Endometrial microvascular endothelial cells (primary cell): ENCODE results near the gene PCDHA6. TPM values are rescaled to one million over a fixed set of nuclear protein-coding genes. Genes with fewer than 3 reads are reported as not detected.
"Not testable (repeated sequence)": the region's sequence is repeated elsewhere in the genome, so short reads cannot be mapped to it uniquely, and the experiment has no call there.

Experiments used
- in situ Hi-C: cut with HindIII; loops from 2 replicates; pipeline ENCODE4 v1.10.0; 2017; ENCODE audit warnings: low sequenced_read_pairs, low pct_unique_long_range_greater_than_20kb; ENCODE audit errors: inconsistent ontology term
- total RNA-seq: library from RNA; depleted of rRNA; stranded (reverse); fragments of >200 nt; gene quantifications from one replicate; pipeline ENCODE4 v1.2.3, GENCODE V29; 2015; ENCODE audit errors: inconsistent ontology term

PCDHA6 gene
- total RNA-seq, 1 donor from 2014 or later = not detected

DNA sequence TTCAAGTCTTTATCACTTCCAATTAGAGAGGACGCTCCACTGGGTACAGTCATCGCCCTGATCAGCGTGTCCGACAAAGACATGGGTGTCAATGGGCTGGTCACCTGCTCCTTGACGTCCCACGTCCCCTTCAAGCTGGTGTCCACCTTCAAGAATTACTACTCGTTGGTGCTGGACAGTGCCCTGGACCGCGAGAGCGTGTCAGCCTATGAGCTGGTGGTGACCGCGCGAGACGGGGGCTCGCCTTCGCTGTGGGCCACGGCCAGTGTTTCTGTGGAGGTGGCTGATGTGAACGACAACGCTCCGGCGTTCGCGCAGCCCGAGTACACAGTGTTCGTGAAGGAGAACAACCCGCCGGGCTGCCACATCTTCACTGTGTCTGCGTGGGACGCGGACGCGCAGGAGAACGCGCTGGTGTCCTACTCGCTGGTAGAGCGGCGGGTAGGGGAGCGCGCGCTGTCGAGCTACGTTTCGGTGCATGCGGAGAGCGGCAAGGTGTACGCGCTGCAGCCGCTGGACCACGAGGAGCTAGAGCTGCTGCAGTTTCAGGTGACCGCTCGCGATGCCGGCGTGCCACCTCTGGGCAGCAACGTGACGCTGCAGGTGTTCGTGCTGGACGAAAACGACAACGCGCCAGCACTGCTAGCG, 19.4 kb upstream of the PCDHA6 start:
- in situ Hi-C loops = not testable (repeated sequence)

DNA sequence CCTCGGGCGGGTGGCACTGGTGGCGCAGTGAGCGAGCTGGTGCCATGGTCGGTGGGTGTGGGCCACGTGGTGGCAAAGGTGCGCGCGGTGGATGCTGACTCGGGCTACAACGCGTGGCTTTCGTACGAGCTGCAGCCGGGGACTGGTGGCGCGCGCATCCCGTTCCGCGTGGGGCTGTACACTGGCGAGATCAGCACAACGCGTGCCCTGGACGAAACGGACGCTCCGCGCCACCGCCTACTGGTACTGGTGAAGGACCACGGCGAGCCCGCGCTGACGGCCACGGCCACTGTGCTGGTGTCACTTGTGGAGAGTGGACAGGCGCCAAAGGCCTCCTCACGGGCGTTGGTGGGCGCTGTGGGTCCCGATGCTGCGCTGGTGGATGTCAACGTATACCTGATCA, 18.9 kb upstream of the PCDHA6 start:
- in situ Hi-C loops = no loop called here

DNA sequence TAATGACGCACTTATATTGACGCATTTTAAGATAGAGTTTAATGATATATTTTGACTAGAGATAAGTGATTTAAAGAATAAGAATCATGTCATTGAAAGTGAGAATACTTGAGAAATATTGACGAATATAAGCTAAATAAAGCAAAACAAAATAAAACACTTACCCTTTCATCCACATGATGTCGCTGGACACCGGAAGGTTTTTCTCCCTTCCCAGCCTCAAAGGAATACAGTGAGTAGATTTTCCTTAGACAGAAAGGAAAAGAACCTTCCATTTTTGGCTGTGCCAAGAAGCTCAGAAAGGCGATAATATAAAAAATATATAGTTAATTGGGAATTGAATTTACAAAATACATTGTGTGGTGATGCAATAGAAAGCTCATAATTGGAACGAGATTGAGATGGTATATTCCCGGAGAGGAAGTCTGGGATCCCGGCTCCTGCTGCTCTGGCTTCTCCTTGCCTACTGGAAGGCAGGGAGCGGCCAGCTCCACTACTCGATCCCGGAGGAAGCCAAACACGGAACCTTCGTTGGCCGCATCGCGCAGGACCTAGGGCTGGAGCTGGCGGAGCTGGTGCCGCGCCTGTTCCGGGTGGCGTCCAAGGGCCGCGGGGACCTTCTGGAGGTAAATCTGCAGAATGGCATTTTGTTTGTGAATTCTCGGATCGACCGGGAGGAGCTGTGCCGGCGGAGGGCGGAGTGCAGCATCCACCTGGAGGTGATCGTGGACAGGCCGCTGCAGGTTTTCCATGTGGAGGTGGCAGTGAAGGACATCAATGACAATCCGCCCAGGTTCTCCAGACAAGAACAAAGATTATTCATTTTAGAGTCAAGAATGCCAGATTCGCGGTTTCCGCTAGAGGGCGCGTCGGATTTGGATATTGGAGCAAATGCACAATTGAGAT, 6.1 kb upstream of the PCDHA6 start, which contains the start of gene PCDHA5:
PCDHA5 (plus strand) TSS at position 239 of the 906 bp plus-strand sequence.
- in situ Hi-C loops = no loop called here

DNA sequence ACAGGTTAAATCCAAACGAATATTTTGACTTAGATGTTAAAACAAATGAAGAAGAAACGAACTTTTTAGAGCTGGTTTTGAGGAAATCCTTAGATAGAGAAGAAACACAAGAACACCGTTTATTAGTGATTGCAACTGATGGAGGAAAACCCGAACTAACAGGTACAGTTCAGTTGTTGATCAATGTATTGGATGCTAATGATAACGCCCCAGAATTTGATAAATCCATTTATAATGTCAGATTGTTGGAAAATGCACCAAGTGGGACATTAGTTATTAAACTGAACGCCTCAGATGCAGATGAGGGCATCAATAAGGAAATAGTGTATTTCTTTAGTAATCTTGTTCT, 5.5 kb upstream of the PCDHA6 start:
- in situ Hi-C loops = no loop called here

DNA sequence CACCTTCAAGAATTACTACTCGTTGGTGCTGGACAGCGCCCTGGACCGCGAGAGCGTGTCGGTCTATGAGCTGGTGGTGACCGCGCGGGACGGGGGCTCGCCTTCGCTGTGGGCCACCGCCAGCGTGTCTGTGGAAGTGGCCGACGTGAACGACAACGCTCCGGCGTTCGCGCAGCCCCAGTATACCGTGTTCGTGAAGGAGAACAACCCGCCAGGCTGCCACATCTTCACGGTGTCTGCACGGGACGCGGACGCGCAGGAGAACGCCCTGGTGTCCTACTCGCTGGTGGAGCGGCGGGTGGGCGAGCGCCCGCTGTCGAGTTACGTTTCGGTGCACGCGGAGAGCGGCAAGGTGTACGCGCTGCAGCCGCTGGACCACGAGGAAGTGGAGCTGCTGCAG, 4.8 kb upstream of the PCDHA6 start:
- in situ Hi-C loops = not testable (repeated sequence)

DNA sequence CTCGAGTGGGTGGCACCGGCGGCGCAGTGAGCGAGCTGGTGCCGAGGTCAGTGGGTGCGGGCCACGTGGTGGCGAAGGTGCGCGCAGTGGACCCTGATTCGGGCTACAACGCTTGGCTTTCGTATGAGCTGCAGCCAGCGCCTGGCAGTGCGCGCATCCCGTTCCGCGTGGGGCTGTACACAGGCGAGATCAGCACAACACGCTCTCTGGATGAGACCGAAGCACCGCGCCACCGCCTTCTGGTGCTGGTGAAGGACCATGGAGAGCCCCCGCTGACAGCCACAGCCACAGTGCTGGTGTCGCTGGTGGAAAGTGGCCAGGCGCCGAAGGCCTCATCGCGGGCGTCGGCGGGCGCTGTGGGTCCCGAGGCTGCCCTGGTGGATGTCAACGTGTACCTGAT, 4.3 kb upstream of the PCDHA6 start:
- in situ Hi-C loops = no loop called here

DNA sequence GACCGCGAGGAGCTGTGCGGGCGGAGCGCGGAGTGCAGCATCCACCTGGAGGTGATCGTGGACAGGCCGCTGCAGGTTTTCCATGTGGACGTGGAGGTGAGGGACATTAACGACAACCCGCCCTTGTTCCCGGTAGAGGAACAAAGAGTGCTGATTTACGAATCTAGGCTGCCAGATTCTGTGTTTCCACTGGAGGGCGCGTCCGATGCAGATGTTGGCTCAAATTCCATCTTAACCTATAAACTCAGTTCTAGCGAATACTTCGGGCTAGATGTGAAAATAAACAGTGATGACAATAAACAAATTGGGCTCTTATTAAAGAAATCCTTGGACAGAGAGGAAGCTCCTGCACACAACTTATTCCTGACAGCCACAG, 590 bp downstream of the PCDHA6 start:
- in situ Hi-C loops = no loop called here

DNA sequence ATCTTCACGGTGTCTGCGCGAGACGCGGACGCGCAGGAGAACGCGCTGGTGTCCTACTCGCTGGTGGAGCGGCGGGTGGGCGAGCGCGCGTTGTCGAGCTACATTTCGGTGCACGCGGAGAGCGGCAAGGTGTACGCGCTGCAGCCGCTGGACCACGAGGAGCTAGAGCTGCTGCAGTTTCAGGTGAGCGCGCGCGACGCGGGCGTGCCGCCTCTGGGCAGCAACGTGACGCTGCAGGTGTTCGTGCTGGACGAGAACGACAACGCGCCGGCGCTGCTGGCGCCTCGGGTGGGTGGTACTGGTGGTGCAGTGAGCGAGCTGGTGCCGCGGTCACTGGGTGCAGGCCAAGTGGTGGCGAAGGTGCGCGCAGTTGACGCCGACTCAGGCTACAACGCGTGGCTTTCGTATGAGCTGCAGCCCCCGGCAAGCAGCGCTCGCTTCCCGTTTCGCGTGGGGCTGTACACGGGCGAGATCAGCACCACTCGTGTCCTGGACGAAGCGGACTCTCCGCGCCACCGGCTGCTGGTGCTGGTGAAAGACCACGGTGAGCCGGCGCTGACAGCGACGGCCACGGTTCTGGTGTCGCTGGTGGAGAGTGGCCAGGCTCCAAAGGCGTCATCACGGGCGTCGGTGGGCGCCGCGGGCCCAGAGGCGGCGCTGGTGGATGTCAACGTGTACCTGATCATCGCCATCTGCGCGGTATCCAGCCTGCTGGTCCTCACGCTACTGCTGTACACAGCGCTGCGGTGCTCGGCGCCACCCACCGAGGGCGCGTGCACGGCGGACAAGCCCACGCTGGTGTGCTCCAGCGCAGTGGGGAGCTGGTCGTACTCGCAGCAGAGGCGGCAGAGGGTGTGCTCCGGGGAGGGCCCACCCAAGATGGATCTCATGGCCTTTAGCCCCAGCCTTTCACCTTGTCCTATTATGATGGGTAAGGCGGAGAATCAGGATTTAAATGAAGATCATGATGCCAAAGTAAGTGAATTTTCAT, 2.0 kb downstream of the PCDHA6 start:
- in situ Hi-C loops = not testable (repeated sequence)

DNA sequence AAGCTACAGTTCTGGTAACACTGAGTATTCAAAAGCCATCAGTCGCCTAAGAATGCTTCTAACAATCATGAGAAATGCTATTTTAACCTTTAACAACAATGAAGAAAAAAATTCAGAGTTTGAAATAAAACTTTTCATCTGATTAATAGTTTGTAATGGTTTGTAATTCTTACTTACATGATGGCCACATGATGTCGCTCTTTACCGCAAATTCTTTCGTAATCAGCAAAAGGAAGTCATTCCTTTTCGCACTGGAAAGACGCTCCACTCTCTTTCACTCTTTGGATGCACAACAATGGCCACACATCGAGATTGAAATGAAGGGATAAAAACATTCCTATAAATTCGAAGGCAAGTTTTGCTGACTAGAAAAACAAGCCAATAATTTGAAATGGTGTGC, 6.2 kb downstream of the PCDHA6 start, which contains the start of gene PCDHA7:
PCDHA7 (plus strand) TSS at position 277 of the 400 bp plus-strand sequence; CDS start at position 392, 115 bp downstream.
- in situ Hi-C loops = no loop called here

DNA sequence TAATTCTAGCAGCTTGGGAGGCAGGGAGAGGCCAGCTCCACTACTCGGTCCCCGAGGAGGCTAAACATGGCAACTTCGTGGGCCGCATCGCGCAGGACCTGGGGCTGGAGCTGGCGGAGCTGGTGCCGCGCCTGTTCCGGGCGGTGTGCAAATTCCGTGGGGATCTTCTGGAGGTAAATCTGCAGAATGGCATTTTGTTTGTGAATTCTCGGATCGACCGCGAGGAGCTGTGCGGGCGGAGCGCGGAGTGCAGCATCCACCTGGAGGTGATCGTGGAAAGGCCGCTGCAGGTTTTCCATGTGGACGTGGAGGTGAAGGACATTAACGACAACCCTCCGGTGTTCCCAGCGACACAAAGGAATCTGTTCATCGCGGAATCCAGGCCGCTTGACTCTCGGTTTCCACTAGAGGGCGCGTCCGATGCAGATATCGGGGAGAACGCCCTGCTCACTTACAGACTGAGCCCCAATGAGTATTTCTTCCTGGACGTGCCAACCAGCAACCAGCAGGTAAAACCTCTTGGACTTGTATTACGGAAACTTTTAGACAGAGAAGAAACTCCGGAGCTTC, 6.8 kb downstream of the PCDHA6 start:
- in situ Hi-C loops = not testable (repeated sequence)

DNA sequence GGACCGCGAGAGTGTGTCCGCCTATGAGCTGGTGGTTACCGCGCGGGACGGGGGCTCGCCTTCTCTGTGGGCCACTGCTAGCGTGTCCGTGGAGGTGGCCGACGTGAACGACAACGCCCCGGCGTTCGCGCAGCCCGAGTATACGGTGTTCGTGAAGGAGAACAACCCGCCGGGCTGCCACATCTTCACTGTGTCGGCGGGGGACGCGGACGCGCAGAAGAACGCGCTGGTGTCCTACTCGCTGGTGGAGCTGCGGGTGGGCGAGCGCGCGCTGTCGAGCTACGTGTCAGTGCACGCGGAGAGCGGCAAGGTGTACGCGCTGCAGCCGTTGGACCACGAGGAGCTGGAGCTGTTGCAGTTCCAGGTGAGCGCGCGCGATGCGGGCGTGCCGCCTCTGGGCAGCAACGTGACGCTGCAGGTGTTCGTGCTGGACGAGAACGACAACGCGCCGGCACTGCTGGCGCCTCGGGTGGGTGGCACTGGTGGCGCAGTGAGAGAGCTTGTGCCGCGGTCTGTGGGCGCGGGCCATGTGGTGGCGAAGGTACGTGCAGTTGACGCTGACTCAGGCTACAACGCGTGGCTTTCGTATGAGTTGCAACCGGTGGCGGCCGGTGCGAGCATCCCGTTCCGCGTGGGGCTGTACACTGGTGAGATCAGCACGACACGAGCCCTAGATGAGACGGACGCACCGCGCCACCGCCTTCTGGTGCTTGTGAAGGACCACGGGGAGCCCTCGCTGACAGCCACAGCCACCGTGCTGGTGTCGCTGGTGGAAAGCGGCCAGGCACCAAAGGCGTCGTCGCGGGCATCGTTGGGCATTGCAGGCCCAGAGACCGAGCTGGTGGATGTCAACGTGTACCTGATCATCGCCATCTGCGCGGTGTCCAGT, 8.1 kb downstream of the PCDHA6 start:
- in situ Hi-C loops = no loop called here

DNA sequence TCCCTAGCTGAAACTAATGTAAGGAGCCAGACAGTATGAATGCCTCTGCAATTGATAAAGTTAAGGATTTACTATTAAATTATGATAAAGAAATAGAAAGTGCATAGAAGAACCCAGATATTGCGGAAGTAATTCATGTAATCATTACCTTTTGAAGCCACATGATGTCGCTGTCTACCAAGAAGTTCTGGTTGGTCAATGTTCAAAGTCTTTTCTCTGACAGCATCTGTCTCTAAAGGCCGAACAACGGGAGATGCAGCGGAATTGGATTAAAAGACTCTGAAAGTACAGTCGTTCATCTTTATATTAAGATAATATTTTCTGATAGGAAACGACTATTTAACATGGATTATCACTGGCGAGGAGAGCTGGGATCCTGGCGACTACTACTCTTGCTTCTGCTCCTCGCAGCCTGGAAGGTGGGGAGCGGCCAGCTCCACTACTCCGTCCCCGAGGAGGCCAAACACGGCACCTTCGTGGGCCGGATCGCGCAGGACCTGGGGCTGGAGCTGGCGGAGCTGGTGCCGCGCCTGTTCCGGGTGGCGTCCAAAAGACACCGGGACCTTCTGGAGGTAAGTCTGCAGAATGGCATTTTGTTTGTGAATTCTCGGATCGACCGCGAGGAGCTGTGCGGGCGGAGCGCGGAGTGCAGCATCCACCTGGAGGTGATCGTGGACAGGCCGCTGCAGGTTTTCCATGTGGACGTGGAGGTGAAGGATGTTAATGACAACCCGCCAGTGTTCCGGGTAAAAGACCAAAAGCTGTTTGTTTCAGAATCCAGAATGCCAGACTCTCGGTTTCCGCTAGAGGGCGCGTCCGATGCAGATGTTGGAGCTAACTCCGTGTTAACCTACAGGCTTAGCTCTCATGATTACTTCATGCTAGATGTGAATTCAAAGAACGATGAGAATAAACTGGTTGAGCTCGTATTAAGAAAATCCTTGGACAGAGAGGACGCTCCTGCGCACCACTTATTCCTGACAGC, 13.5 kb downstream of the PCDHA6 start, which contains the start of gene PCDHA8:
PCDHA8 (plus strand) TSS at position 210 of the 985 bp plus-strand sequence; CDS start at position 345, 135 bp downstream.
- in situ Hi-C loops = no loop called here

DNA sequence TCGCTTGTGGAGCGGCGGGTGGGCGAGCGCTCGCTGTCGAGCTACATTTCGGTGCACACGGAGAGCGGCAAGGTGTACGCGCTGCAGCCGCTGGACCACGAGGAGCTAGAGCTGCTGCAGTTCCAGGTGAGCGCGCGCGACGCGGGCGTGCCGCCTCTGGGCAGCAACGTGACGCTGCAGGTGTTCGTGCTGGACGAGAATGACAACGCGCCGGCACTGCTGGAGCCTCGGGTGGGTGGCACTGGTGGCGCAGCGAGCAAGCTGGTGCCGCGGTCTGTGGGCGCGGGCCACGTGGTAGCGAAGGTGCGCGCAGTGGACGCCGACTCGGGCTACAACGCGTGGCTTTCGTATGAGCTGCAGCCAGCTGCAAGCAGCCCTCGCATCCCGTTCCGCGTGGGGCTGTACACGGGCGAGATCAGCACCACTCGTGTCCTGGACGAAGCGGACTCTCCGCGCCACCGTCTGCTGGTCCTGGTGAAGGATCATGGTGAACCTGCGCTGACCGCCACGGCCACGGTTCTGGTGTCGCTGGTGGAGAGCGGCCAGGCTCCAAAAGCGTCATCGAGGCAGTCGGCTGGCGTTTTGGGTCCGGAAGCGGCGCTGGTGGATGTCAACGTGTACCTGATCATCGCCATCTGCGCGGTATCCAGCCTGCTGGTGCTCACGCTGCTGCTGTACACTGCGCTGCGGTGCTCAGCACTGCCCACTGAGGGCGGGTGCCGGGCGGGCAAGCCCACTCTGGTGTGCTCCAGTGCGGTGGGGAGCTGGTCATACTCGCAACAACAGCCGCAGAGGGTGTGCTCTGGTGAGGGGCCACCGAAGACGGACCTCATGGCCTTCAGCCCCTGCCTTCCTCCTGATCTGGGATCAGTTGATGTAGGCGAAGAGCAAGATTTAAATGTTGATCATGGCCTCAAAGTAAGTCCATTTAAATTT, 15.3 kb downstream of the PCDHA6 start:
- in situ Hi-C loops = no loop called here

DNA sequence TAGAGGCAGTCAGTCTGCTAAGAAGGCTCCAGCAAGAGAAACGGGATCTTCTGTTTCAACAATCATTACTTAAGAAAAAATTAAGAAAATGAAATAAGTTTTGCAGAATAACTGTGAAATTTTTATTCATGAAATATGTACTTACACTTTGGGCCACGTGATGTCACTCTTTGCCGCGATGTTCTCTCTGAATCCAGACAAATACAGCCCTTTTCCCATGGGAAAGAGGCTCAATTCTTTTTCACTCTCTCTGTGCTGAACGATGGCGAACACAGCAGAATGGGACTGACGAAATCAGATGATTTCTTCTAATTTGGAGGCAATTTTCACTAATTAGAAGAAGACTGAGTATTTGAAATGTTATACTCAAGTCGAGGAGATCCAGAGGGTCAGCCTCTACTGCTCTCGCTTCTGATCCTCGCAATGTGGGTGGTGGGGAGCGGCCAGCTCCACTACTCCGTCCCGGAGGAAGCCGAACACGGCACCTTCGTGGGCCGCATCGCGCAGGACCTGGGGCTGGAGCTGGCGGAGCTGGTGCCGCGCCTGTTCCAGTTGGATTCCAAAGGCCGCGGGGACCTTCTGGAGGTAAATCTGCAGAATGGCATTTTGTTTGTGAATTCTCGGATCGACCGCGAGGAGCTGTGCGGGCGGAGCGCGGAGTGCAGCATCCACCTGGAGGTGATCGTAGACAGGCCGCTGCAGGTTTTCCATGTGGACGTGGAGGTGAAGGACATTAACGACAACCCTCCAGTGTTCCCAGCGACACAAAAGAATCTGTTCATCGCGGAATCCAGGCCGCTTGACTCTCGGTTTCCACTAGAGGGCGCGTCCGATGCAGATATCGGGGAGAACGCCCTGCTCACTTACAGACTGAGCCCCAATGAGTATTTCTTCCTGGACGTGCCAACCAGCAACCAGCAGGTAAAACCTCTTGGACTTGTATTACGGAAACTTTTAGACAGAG, 20.7 kb downstream of the PCDHA6 start, which contains the start of gene PCDHA9:
PCDHA9 (plus strand) TSS at position 244 of the 964 bp plus-strand sequence; CDS start at position 358, 114 bp downstream.
- in situ Hi-C loops = not testable (repeated sequence)
